ENCODE data around the gene GSTM4.

Gene GSTM4

GRCh38 chr1:109655615-109656519 lies at the start of gene GSTM4:
Gene GSTM4 (plus strand): TSS chr1:109656099. CDS start chr1:109656390, 291 bp downstream.
- no peak for DNase-seq (ENCODE audit: extremely low read depth, low read depth)
- no peak; the same call in 1 of the 2 replicates for TF ChIP-seq CTCF (IDR thresholded peaks at IDR 0.05; ENCODE audit: low read depth, low read length)

- TF ChIP-seq CTCF (IDR thresholded peaks at IDR 0.05; ENCODE audit: low read depth, low read length) = no peak
These were observed 46.0 kb upstream of the GSTM4 start for GRCh38 chr1:109609881-109610280.

GRCh38 chr1:109610609-109611307 lies 45.1 kb upstream of the GSTM4 start:
- no peak; the same call in 1 of the 2 replicates for TF ChIP-seq CTCF (IDR thresholded peaks at IDR 0.05; ENCODE audit: low read depth, low read length)
- DNase-seq (ENCODE audit: extremely low read depth, low read depth) = no peak

More at GRCh38 chr1:109609881-109610280, 46.0 kb upstream of the GSTM4 start:
- no peak for DNase-seq (ENCODE audit: extremely low read depth, low read depth)

- DNase-seq (ENCODE audit: extremely low read depth, low read depth) = no peak
- TF ChIP-seq CTCF (IDR thresholded peaks at IDR 0.05; ENCODE audit: low read depth, low read length) = no peak
These were observed 44.5 kb upstream of the GSTM4 start for GRCh38 chr1:109611308-109611990.

- DNase-seq (ENCODE audit: extremely low read depth, low read depth) = no peak
- TF ChIP-seq CTCF (IDR thresholded peaks at IDR 0.05; ENCODE audit: low read depth, low read length) = no peak
These were observed 42.3 kb upstream of the GSTM4 start for GRCh38 chr1:109613361-109614147.

GRCh38 chr1:109615879-109616278 lies 40.0 kb upstream of the GSTM4 start:
- DNase-seq (ENCODE audit: extremely low read depth, low read depth) = no peak
- TF ChIP-seq CTCF (IDR thresholded peaks at IDR 0.05; ENCODE audit: low read depth, low read length) = no peak
